ENCODE measurements around the gene PHKG2. TPM values are rescaled to one million over a fixed set of nuclear protein-coding genes. Genes with fewer than 3 reads are reported as not detected.
A peak's percentile ranks its signal among the peaks of the same experiment; 100 is the strongest.

Gene PHKG2
- total RNA-seq, 2 donors from 2014 or later = 25.6 to 26.4 TPM

DNA sequence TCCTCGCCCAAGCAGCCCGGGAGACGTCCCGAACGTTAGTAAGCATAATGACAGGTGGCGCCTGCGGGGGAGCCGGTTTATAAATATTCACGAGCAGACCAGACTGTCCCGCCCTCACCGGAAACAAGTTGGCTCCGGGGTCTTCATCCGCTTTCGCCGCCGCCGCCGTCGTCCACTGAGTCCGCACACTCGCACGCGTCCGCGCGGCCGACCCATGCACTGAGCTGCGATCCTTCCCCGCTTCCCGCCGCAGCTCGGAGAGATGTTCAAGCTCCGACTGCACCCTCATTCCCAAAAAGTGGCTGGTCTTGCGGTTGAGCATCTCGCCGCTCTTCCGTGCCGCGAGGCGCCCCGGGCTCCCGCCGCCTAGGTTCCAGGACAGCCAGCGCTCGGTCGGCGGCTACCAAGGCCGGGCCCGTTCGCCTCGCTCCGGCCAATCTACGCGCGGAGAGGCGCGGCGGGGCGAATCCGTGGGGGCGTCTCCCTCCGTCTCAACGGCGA lies 13.3 kb downstream of the PHKG2 start:
- TF ChIP-seq, protein P1, sequence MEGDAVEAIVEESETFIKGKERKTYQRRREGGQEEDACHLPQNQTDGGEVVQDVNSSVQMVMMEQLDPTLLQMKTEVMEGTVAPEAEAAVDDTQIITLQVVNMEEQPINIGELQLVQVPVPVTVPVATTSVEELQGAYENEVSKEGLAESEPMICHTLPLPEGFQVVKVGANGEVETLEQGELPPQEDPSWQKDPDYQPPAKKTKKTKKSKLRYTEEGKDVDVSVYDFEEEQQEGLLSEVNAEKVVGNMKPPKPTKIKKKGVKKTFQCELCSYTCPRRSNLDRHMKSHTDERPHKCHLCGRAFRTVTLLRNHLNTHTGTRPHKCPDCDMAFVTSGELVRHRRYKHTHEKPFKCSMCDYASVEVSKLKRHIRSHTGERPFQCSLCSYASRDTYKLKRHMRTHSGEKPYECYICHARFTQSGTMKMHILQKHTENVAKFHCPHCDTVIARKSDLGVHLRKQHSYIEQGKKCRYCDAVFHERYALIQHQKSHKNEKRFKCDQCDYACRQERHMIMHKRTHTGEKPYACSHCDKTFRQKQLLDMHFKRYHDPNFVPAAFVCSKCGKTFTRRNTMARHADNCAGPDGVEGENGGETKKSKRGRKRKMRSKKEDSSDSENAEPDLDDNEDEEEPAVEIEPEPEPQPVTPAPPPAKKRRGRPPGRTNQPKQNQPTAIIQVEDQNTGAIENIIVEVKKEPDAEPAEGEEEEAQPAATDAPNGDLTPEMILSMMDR (IDR thresholded peaks at IDR 0.05) = no peak
- Histone ChIP-seq H3K9me3 (no peaks in the 10 kb centered on the region), H3K27me3 (replicated peaks; ENCODE audit: insufficient read depth) (no peaks in the 10 kb centered on the region), H3K27ac (peak overlapping the region; percentile 40 to 87), H3K4me1 (ENCODE audit: control insufficient read depth in 1 of 2, low read depth in 2 of 2) (peaks cover 12 to 26% of the 10 kb centered on the region in 2 donors), H3K4me3 (peak overlapping the region; percentile 82), H3K36me3 (peaks cover 30% of the 10 kb centered on the region)
- ATAC-seq (ENCODE audit: insufficient number of reproducible peaks, low FRiP score, low read depth) (peak; percentile 4), DNase-seq (ENCODE audit: low spot score) (no peak)

DNA sequence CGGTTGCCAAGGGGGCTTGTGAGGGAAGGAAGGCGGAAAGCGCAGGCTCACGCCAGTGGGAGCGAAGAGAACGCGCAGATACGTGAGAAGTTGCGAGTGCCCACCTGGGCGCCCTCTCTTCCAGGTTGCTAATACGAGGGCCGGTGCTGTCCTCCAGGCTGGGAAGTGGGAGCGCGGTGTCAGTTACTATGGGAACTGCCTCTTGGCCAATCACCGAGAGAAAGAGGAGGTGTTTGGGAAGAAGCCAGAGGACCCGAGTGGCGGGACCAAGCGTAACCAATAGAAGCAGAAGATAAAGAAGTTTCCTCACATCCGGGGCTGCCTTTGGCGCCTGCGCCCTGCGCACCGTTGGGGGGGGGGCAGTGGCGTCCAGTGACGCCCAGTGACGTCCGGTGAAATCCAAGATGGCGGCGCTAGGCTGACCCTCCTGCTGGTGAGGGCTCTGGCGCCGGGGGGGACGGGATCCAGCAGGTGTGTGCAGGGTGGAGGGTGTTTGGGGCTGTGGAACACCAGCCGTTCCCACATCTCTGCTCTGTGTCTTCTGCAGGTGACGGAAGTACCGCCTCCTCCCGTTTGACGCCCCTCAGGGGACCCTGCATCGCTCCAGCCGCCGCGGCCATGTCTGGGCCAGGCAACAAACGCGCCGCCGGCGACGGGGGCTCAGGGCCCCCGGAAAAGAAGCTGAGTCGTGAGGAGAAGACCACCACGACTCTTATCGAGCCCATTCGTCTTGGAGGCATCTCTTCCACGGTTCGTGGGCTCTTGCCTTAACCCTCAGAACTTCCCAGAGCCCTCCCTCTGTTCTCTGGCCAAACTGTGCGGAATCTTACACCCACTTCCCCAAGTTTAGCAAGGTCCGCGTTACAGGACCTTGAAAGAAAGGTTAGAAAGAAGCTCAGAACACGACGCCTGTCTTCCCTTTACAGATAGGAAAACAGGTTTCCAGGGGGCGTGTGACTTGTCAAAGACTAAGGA lies 14.0 kb downstream of the PHKG2 start, which contains the start of the genes CFAP119 and RNF40:
CFAP119 (minus strand) TSS at position 135 of the 975 bp plus-strand sequence. CDS start 314 bp downstream, outside the sequence.
RNF40 (plus strand) TSS at position 395 of the 975 bp plus-strand sequence; CDS start at position 619, 224 bp downstream.
- Histone ChIP-seq H3K4me1 (ENCODE audit: control insufficient read depth in 1 of 2, low read depth in 2 of 2) (peaks cover 12 to 26% of the 10 kb centered on the region in 2 donors), H3K4me3 (peak within 1 kb of the TSS; percentile 82), H3K27me3 (replicated peaks; ENCODE audit: insufficient read depth) (no peaks in the 10 kb centered on the region), H3K9me3 (no peaks in the 10 kb centered on the region), H3K36me3 (peaks cover 33% of the 10 kb centered on the region), H3K27ac (peak within 1 kb of the TSS; percentile 87)
- DNase-seq (ENCODE audit: low spot score) = peak; percentile 90
- TF ChIP-seq, protein P1 (IDR thresholded peaks at IDR 0.05) = no peak
- peak; percentile 96 for ATAC-seq (ENCODE audit: insufficient number of reproducible peaks, low FRiP score, low read depth)

DNA sequence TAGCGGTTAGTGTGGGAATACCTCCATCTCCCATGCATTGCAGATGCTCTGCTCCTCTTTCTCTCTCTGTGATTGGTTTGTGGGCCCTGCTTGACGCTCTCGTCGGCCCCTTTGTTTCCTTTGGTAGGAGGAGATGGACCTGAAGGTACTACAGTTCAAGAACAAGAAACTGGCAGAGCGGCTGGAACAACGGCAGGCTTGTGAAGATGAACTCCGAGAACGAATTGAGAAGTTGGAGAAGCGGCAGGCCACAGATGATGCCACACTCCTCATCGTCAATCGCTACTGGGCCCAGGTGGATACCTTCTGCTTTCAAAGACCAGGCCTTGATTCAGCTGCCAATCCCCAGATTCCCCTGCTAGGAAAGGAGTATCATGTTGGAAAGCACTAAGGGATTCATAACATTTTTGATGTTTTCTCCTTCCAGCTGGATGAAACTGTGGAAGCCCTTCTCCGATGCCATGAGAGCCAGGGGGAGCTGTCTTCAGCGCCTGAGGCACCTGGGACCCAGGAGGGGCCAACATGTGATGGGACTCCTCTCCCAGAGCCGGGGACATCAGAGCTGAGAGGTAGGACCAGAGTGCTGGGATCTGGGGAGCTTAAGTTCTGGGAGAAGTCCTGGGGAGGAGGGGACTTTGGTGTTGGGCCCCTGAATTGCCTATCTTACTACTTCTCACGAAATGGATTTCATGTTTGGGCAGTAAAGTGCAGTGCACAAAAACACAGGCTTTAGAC lies 14.9 kb downstream of the PHKG2 start:
- peaks cover 42% of the 10 kb centered on the region for H3K36me3 ChIP-seq
- TF ChIP-seq, protein P1 (IDR thresholded peaks at IDR 0.05) = no peak
- DNase-seq (ENCODE audit: low spot score) (no peak), ATAC-seq (ENCODE audit: insufficient number of reproducible peaks, low FRiP score, low read depth) (no peak)
- H3K9me3 ChIP-seq = no peaks in the 10 kb centered on the region
- peaks cover 12 to 26% of the 10 kb centered on the region in 2 donors for H3K4me1 ChIP-seq (ENCODE audit: control insufficient read depth in 1 of 2, low read depth in 2 of 2)
- H3K4me3 ChIP-seq = peak overlapping the region; percentile 82
- H3K27ac ChIP-seq = peak overlapping the region; percentile 87
- no peaks in the 10 kb centered on the region for H3K27me3 ChIP-seq (replicated peaks; ENCODE audit: insufficient read depth)

DNA sequence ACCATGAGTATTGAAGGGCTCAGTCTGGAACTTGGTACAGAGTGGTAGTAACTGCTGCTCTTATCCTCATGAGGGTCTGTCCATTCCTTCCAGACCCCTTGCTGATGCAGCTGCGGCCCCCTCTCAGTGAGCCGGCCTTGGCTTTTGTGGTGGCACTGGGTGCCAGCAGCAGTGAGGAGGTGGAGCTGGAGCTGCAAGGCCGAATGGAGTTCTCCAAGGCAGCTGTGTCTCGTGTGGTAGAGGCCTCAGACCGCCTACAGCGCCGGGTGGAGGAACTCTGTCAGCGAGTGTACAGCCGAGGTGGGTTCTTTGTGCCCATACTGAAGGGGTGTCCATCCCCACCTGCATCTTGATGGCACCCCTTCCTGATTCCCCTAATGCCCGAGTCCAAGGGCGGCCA lies 15.9 kb downstream of the PHKG2 start:
- TF ChIP-seq, protein P1 (IDR thresholded peaks at IDR 0.05) = no peak
- Histone ChIP-seq H3K27me3 (replicated peaks; ENCODE audit: insufficient read depth) (no peaks in the 10 kb centered on the region), H3K36me3 (peaks cover 52% of the 10 kb centered on the region), H3K4me3 (no peak overlapping the region), H3K27ac (no peak overlapping the region), H3K4me1 (ENCODE audit: control insufficient read depth in 1 of 2, low read depth in 2 of 2) (peaks cover 12 to 26% of the 10 kb centered on the region in 2 donors), H3K9me3 (no peaks in the 10 kb centered on the region)
- ATAC-seq (ENCODE audit: insufficient number of reproducible peaks, low FRiP score, low read depth) (no peak), DNase-seq (ENCODE audit: low spot score) (no peak)

Measured in thoracic aorta (tissue), 2 donors.